ENCODE results near the gene TEX51. TPM values are rescaled to one million over a fixed set of nuclear protein-coding genes. Genes with fewer than 3 reads are reported as not detected.

The TEX51 gene
- total RNA-seq, 1 donor from 2014 or later: not detected

DNA sequence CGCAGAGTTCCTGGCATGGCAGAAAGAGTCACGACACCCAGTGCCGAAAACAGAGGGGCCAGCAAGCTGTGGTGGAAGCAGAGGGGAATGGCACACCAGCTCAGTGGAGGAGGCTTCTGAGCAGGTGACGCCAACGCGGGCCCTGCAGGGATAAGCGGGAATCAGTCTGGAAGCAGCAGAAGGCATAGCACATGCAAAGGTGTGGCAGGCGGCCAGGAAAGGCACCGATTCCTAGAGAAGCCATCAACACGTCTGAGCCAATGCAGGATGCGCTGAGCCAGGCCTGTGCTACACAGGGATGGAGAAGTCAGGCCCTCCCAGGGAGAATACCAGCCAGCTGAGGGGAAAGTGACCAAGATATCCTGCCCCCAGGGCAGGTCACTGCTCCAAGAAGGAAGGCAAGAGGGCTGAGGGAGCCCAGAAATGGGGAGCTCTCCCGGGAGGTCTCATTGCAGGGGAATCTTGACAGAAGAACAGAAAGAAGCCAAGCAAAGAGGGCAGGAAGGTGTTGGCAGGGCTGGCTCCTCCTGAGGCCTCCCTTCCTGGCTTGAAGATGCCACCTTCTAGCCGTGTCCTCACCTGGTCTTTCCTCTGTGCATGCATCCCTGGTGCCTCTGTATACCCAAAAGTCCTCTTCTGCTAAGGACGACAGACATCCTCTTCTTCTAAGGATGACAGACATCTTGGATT is 16.3 kb downstream of the TEX51 start:
- DNase-seq: no peak

DNA sequence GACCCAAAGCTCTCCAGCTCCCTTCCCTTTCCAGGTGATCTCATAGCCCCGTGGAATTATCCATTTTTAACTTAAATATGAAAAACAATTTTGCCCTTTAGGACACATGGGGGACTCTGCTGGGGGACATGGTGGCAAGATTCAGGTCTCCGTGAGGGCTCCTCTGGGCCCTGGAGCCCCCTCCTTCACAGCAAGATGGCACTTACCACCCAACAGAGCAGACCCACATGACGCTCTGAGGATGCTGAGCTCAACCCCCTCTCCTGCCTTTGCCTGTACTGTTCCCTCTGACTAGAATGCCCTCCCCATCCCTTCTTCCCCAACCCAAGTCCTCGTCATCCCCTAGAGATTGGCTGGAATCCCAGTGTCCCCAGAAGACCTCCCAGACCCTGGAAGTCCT is 17.2 kb downstream of the TEX51 start:
- DNase-seq: no peak

DNA sequence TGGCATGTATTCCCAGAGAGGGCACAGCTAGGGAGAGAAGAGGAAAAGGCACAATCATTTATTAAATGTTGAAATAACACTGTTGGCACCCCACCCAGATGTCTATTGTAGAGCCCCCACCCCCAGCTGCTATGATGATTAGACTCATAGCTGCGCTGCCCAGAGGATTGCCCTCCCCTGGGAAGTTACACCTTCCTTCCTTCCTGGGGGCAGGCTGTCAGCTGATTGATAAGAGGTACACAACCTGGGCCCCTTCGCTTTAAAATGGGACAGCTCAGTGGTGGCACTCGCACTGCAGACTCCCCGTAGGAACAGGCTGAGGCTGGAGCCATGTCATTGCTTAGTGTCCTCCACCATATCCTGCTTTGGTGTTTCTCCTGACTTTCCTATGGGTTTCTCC is 18.1 kb downstream of the TEX51 start:
- no peak for DNase-seq

DNA sequence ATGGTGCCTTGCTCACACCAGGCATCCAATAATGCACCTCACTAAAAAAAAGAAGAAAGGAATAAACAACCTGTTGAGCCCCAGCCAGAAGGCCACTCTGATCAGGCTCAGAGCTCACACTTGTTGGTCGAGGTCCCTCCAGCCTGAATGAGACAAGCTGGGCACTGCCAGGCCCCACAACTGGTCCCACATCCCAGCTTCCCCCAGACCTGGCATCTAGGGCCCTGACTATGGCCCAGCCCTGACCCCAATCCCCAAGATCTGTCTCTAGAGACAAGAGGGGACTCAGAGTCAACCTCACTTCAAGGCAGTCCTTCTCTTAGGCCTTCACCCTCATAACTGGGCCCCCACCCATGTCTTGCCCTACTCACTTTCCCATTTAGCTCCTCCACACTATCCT is 22.4 kb downstream of the TEX51 start:
- DNase-seq: no peak

DNA sequence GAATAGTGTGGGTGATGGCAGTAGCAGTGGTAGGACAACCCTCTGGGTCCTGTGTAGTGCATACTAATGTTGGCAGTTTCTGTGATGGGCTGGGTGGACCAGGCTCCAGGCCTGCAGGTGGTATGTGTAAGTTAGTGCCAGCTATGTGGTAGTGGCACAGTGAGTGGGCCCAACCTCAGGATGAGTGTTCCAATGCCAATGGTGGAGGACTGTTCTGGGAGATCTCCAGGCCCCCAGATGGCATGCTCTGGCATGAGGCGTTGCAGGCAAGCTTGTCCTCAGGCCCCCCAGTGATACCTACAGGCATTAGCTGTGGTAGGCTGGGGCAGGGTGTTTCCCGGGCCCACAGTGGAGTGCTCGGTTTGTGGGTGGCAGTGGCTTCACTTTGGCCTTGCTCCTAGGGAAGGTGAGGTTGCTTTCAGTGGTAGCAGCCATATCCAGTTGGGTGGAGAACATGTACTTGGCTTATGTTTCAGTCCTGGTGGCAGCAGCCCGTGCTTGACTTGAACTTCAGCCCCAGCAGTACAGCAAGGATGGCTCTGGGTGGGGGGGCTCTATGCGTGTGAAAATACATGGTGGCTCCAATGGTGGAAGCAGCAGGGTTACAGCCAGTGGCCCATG is 32.4 kb downstream of the TEX51 start:
- no peak for DNase-seq

DNA sequence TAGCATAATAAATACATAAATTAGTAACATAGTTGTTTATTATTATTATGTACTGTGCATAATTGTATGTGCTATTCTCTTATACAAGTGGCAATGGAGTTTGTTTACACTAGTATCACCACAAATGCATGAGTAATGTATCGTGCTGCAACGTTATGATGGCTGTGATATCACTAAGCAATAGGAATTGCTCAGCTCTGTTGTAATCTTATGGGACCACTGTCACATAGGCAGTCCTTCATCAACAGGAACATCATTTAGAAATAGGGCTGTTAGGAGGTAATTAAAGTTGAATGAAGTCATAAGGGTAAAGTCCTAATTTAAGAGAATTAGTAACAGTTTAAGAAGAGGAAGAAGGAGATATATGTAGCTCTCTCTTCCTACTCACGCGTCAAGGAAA is 33.8 kb downstream of the TEX51 start:
- DNase-seq: no peak

DNA sequence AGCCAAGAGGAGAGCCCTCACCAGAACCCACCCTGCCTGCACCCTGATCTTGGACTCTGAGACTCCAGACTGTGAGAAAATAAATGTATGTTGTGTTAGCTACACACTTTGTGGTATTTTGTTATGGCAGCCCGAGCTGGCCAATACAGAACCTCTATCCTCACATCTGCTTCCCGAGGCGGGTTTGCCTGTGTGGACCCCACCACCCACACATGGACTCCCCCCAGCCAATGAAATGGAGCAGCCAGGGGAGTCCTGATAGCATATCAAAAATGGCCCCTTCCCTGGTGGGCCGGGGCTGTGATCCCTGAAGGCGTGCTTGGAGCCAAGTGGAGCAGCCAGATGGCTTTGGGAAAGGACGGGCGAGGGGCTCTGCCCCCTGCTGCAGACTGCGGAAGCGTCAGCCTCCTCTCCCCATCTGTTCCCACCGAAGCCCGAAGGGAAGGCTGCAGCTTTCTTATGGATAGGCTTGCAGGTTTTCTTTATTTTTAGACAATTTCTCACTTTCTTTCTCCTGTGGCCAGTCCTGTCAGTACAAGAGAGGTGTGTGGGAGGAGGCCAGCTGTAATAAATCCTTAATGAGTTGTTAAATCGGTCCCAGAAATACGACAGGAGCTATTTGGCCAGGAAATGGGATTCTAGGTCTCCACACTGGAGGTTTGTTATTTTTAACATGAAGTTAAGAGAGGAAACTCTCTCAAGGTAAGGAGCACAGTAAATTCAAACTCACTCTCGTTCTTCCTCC is 34.4 kb downstream of the TEX51 start:
- DNase-seq: no peak

DNA sequence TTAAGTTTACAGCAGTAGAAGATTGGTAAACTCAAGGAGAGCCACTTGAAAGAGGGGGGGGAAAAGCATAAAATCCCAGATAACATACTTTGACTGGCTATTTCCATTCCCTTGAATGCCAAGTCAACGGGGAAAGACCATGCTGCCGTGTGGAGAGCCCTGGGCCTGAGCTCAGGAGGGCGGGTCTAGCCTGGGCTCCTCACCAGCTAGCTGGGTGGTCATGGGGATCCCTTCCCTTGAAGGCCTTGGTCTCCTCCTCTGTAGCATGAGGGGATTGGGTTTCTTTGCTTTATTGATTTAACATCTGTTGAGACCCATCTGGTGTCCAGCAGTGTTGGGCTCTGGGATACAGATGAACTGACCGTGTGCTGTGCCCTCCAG is 35.0 kb downstream of the TEX51 start:
- DNase-seq: no peak

DNA sequence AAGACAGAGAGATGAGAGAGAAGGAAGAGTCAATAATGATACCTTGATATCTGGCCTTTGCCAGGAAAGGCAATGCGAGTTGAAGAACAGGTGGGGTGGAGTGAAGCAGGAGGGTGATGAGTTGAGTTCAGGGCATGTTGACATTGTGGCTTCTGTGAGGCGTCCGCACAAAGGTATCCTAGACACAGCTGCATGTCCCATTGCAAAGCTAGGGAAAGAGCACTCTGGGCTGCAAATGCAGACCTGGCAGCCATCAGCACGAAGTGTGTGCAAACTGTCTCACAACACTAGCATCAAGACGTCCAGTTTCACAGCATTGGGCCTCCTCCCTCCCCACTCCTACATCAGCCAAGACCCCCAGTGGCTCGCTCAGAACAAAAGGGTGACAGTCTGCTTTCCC is 36.1 kb downstream of the TEX51 start:
- no peak for DNase-seq

DNA sequence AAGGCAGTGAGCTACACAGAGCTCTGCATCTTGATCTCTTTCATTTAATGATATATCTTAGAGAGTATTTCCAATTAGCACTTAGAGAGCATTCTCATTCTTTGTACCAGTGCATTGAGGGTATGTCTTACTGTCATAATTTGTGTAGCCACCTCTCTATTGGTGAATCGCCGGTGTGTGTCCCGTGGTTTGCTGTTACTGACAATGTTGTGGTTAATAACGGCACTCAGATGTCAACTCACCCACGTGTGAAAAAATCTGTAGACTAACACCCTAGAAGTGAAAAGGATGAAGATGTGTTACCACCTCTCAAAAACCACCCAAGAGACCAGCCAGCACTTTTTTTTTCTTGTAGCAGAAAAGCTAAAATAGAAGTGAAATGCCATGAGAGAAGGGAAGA is 37.1 kb downstream of the TEX51 start:
- DNase-seq: no peak

DNA sequence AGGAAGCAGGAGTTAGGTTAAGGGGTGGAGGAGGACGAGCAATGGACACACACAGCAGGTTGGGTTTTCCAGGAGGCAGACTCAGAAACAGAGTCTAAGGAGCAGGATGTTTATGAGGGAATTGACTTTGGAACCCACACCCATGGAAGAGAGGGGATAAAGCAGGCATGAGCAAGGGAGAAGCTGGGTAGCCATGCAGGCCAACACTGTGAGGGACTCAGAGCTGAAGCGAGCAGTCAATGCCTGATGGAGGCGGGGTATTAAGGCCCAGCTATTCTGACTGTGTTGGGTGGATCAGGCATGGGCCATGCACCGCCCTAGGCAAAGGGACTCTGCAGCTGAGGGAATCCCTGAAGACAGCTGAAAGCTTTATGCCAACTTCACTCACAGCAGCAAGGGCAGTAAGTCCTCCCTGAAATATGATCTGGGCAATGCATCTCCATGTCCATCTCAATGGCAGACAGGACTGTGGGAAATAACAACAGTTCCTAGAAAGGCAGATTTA is 37.6 kb downstream of the TEX51 start:
- DNase-seq: peak; percentile 31

DNA sequence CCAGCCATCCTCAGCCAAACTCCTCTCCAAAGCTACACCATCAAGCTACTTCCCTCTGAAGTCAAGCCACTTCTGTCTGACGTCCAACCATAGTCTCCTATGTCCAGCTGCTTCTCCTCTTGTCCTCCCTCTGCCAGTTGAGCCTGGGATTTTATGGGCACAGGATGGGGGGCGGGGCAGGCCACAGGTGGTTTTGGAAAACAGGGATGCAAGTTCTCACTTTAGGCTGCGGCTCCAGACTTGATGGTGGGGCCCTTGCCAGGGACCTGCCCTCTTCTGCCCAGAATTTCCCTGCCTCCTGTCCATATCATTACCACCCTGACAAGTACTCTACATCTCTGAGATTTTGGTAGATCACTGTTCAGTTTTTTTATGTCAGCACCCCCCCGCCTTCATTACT is 41.6 kb downstream of the TEX51 start:
- no peak for DNase-seq

DNA sequence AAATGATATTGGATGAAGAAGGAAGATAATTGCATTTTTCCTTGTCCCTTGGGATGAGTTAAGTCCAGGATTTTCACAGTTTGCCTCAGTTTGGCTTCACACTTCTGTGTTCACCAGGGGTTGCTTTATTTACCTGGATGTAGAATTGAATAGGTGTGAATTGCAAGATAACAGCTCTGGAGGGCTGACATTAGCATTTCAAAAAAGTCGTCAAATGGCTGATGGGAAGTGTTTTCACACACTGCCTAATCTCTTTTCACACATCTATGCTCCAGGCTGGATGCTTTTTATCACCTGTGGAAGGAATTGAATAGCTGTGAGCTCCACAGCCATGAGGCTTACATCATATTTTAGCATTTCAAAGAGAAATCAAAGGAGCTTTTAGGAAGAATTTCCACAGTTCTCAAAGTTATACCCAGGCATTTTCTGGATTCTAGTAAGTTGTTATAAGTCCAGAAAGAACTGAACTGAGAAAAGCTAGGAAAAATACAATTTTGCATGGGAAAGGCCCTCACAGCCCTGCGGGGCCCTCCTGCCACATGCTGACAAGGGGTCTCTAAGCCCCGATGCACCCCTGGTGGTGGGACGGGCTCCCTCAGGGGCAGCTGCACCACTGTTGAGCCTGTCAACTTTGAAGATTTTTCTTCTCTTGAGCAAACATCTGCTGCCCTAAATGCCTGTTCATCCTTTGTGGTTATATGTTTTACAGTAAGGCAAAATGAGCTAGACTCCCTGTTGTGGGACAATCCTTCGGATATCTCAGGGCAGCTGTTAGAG is 43.9 kb downstream of the TEX51 start:
- DNase-seq: no peak

DNA sequence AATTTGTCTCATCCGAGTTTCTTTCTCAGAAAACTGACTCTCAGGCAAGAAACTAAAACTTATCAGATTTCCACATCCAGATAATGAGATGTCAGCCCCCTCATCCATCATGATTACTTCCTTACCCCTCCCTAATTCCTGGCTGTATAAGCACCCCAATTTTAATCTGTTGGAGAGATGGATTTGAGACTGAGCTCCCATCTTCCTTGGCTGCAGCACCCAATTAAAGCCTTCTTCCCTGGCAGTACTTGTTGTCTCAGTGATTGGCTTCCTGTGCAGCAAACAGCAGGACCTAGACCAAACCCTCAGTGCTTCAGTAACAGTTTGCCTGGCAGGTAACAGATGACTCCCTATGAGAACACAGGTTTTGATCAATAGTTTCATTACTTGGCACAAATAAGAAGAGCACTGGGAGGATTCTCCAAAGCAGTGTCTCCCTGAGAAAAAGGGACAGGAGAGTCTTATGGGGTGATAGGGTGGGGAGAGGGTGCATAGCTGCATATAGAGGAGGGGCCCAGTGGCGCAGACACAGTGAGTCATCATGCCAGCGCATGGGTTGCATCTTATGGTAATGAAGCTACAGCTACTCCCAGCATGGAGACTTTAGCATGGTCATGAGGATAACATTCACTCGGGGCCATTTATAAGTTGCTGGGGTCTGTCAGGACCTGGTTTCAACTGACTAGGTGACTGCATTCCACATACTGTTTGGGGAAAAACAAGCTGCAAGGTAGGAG is 45.1 kb downstream of the TEX51 start:
- no peak for DNase-seq

DNA sequence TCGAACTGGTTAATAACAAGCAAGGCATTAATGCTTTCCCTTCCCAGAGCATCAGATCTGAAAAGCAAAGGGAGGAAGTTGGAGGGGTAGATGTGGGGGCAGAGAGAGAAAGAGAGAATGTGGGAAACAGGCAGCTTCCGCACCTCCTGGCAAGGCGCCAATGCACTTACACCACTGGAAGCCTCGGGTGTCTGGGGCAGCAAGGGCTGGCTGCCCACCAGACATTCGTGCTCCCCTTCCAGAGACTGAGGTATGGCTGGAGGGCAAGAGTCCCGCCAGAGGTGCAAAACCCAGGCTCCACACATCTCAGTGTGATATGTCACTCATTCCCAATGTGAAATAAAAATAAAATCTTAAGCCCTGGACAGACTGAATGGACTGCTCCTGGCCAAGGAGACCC is 46.4 kb downstream of the TEX51 start:
- no peak for DNase-seq

DNA sequence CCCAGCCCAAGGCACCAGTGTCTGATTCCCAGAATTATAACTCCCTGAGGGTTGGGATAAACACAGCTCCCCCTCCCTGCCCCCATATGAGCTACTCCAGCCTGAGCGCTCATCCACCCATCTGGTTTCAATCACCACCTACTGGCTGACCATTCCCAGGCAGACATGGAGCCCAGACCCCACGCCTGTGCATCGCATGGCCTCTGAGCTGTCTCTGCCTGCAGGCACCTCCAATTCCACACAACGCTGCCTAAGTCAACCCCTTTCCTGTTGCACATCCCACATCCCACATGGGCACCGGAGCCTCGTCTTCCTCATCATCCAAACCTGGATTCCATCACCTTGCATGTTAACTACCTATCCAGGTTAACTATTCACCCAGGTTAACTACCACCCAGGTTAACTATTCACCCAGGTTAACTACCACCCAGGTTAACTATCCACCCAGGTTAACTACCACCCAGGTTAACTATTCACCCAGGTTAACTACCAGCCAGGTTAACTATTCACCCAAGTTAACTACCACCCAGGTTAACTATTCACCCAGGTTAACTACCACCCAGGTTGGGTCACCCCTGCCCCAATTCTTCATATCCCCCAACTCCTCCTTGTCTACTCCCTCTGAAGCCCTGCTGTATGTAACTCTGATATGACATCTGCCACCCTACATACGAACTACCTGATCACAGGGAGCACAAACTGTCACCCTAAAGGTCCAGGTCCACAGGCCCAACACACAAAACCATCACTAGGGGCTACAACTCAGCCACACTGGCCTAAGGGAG is 47.8 kb downstream of the TEX51 start:
- no peak for DNase-seq

DNA sequence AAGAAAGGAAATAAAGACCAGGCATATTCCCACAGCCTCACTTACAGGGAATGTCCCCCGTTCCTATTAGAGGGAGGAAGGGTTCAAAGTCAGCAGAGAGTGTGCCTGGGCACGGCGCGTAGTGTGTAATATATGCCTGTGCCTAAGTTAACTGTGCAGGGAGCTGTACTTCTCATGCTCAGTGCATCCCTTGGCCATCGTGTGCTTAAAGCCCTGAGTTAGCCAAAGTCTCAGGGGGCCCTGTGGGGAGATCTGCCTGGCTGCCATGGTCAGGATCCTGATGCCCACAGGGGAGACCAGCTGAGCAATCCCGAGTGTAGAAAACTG is 48.4 kb downstream of the TEX51 start:
- no peak for DNase-seq

DNA sequence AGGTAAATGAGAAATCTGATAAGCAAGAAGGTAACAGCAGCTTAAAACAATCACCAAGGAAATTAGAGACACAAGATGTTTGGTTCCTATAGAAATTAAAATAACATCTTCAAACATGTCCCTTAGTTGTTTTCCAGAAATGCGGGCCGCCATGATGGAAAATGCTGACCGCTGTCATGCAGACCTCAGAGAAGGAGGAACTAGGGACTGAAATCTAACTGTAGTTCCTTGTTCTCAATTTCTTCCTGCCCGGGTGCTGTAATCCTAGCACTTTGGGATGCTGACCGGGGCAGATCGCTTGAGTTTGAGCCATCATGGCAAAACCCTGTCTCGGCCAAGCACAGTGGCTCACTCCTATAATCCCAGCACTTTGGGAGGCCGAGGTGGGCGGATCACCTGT is 51.1 kb downstream of the TEX51 start:
- DNase-seq: no peak

DNA sequence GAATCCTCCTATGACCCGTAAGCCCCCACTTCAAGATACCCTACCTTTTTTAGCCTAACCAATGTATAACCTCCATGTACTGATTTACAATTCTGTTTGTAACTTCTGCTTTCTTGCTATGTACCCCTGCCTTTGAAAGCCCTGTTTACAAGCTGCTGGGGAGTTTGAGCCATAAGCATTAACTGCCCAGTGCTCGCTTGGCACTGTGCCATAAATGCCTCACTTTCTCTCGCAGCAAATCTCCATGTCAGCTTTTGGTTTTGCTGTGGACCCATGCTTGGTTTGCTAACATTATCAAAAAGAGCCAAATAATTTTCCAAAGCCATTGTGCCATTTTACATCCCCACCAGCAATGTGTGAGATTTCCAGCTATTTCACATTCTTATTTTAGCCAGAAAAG is 51.8 kb downstream of the TEX51 start:
- no peak for DNase-seq

All from tongue (tissue), 2 donors.